ENCODE measurements around the gene KPNB1.

Gene KPNB1

GRCh38 chr17:47720754-47721533 is 71.2 kb downstream of the KPNB1 start:
- POLR2A ChIA-PET, result no interaction called here
- H3K36me3 ChIP-seq (ENCODE audit: control insufficient read depth in 2 of 2, insufficient read depth in 1 of 2, low read length in 2 of 2), result no peaks in the 10 kb centered on the region
- H3K4me3 ChIP-seq (ENCODE audit: low read depth, low read length), result no peak overlapping the region
- TF ChIP-seq ZNF398 (tag by site-specific recombination; IDR thresholded peaks at IDR 0.05), result peak; percentile 55
- no peak for TF ChIP-seq IKZF3 (tag by site-specific recombination; IDR thresholded peaks at IDR 0.05)
- TF ChIP-seq ZNF518A (tag by site-specific recombination; conservative IDR thresholded peaks at IDR 0.05; ENCODE audit: low read depth), result no peak
- TF ChIP-seq SP2 (tag by site-specific recombination; IDR thresholded peaks at IDR 0.05), result peak; percentile 19; the same call in 1 of the 2 replicates
- no peak for TF ChIP-seq ZNF169 (tag by site-specific recombination; IDR thresholded peaks at IDR 0.05)
- peak; percentile 97 for TF ChIP-seq PRDM4 (tag by site-specific recombination; IDR thresholded peaks at IDR 0.05)
- TF ChIP-seq HIC1 (tag by site-specific recombination; IDR thresholded peaks at IDR 0.05), result peak; percentile 63; the same call in 1 of the 2 replicates
- peak; percentile 61; the same call in 1 of the 2 replicates for TF ChIP-seq PRDM1 (tag by site-specific recombination; IDR thresholded peaks at IDR 0.05)
- peak; percentile 31; the same call in 1 of the 2 replicates for TF ChIP-seq KLF1 (tag by site-specific recombination; IDR thresholded peaks at IDR 0.05)
- peak; percentile 69 for TF ChIP-seq GLIS2 (tag by site-specific recombination; IDR thresholded peaks at IDR 0.05)
- no peak for TF ChIP-seq ZNF37A (tag by site-specific recombination; IDR thresholded peaks at IDR 0.05)
- no peaks in the 10 kb centered on the region for H3K9me3 ChIP-seq (ENCODE audit: control insufficient read depth, insufficient read depth, low read depth, low read length)
- CTCF ChIA-PET, result interaction anchor here (1.7 kb wide), 1 partner anchor 12 kb away, joined by 5 read pairs; the partner anchor contains the start of gene TBX21
- H3K4me1 ChIP-seq (ENCODE audit: control insufficient read depth, insufficient read depth, low read length), result peaks cover 2% of the 10 kb centered on the region
- no peak overlapping the region for H3K27ac ChIP-seq (ENCODE audit: extremely low read depth, low read depth, low read length)

- POLR2A ChIA-PET, result no interaction called here
- H3K4me1 ChIP-seq (ENCODE audit: control insufficient read depth, insufficient read depth, low read length), result peaks cover 2% of the 10 kb centered on the region
These were observed 72.0 kb downstream of the KPNB1 start for GRCh38 chr17:47721725-47722124.

More at GRCh38 chr17:47721725-47722124, 72.0 kb downstream of the KPNB1 start:
- no peaks in the 10 kb centered on the region for H3K9me3 ChIP-seq (ENCODE audit: control insufficient read depth, insufficient read depth, low read depth, low read length)
- TF ChIP-seq HIC1 (tag by site-specific recombination; IDR thresholded peaks at IDR 0.05) (peak; percentile 69; the same call in 1 of the 2 replicates), ELK4 (IDR thresholded peaks at IDR 0.05; ENCODE audit: borderline replicate concordance, low read depth, low read length) (no peak), ZNF184 (tag by site-specific recombination; IDR thresholded peaks at IDR 0.05) (no peak)
- no peak overlapping the region for H3K4me3 ChIP-seq (ENCODE audit: low read depth, low read length)
- no peak overlapping the region for H3K27ac ChIP-seq (ENCODE audit: extremely low read depth, low read depth, low read length)
- CTCF ChIA-PET, result interaction anchor here (0.6 to 1.7 kb wide), 3 partner anchors 11 to 655 kb away, joined by 3 to 5 read pairs (median 3); partner anchors contain the start of gene TBX21
- no peaks in the 10 kb centered on the region for H3K36me3 ChIP-seq (ENCODE audit: control insufficient read depth in 2 of 2, insufficient read depth in 1 of 2, low read length in 2 of 2)
